A172 (cell line): ENCODE measurements around the gene FIS1. TPM values are rescaled to one million over a fixed set of nuclear protein-coding genes. Genes with fewer than 3 reads are reported as not detected.
"Not testable (repeated sequence)": the region's sequence is repeated elsewhere in the genome, so short reads cannot be mapped to it uniquely, and the experiment has no call there.

ENCODE experiments used
- DNase-seq: peaks from one replicate; pipeline ENCODE4 v3.0.0-alpha.2; 2015; ENCODE audit warnings: low spot score
- total RNA-seq: library from RNA; depleted of rRNA; stranded (reverse); fragments of >200 nt; shearing (Covaris generic); gene quantifications from 2 replicates; pipeline ENCODE4 v1.2.3, GENCODE V29; 2014; rRNA removed

FIS1 gene
- 166 and 189 TPM in 2 replicates for total RNA-seq

- DNase-seq = peak; percentile 86
Observed at GRCh38 chr7:101244375-101245146, at the start of gene FIS1. Gene FIS1, minus strand, starts transcription at chr7:101245081. Its CDS starts 77 bp downstream, at chr7:101245004.

GRCh38 chr7:101294039-101294831, 49.4 kb upstream of the FIS1 start:
- no peak for DNase-seq

GRCh38 chr7:101293069-101294021, 48.5 kb upstream of the FIS1 start:
- not testable (repeated sequence) for DNase-seq

- not testable (repeated sequence) for DNase-seq
Observed at GRCh38 chr7:101292566-101292965, 47.7 kb upstream of the FIS1 start.

GRCh38 chr7:101290186-101291037, 45.5 kb upstream of the FIS1 start:
- peak; percentile 31 for DNase-seq

- not testable (repeated sequence) for DNase-seq
Observed at GRCh38 chr7:101289687-101290086, 44.8 kb upstream of the FIS1 start.

GRCh38 chr7:101288439-101288838, 43.6 kb upstream of the FIS1 start:
- no peak for DNase-seq

- no peak for DNase-seq
Observed at GRCh38 chr7:101287032-101287431, 42.2 kb upstream of the FIS1 start.

GRCh38 chr7:101285880-101286279, 41.0 kb upstream of the FIS1 start:
- not testable (repeated sequence) for DNase-seq

GRCh38 chr7:101285171-101285570, 40.3 kb upstream of the FIS1 start:
- DNase-seq = no peak

- not testable (repeated sequence) for DNase-seq
Observed at GRCh38 chr7:101280912-101281311, 36.0 kb upstream of the FIS1 start.

GRCh38 chr7:101278461-101279292, 33.8 kb upstream of the FIS1 start:
- no peak for DNase-seq

- no peak for DNase-seq
Observed at GRCh38 chr7:101277155-101277554, 32.3 kb upstream of the FIS1 start.

GRCh38 chr7:101273206-101273605, 28.3 kb upstream of the FIS1 start:
- DNase-seq = no peak

- no peak for DNase-seq
Observed at GRCh38 chr7:101271021-101271420, 26.1 kb upstream of the FIS1 start.

GRCh38 chr7:101269664-101270063, 24.8 kb upstream of the FIS1 start:
- no peak for DNase-seq

- no peak for DNase-seq
Observed at GRCh38 chr7:101265622-101266516, 21.0 kb upstream of the FIS1 start.

GRCh38 chr7:101264102-101264706, 19.3 kb upstream of the FIS1 start:
- not testable (repeated sequence) for DNase-seq
